IPS-18a (cell line): ENCODE measurements around the gene SH3BP1.

Source experiments
- H3K27ac ChIP-seq: one replicate; pipeline ENCODE4 v1.5.1; 2013; ENCODE audit warnings: low read length
- H3K27me3 ChIP-seq: one replicate; pipeline ENCODE4 v1.6.1; 2013; ENCODE audit warnings: mild to moderate bottlenecking, low read length; ENCODE audit not compliant: control insufficient read depth, insufficient read depth
- H3K36me3 ChIP-seq: one replicate; pipeline ENCODE4 v1.6.1; 2013; ENCODE audit warnings: low read depth, low read length; ENCODE audit not compliant: control insufficient read depth
- H3K4me1 ChIP-seq: one replicate; pipeline ENCODE4 v1.6.1; 2013; ENCODE audit warnings: low read depth, low read length; ENCODE audit not compliant: control insufficient read depth
- H3K4me3 ChIP-seq: one replicate; pipeline ENCODE4 v1.5.1; 2013; ENCODE audit warnings: low read length
- H3K9ac ChIP-seq: one replicate; pipeline ENCODE4 v1.6.1; 2013; ENCODE audit warnings: mild to moderate bottlenecking, low read length, moderate library complexity
- H3K9me3 ChIP-seq: one replicate; pipeline ENCODE4 v1.6.1; 2013; ENCODE audit warnings: low read depth, low read length; ENCODE audit not compliant: control insufficient read depth

Gene SH3BP1

GRCh38 chr22:37636949-37637273 is 2.6 kb upstream of the SH3BP1 start:
- peaks cover 26% of the 10 kb centered on the region for H3K4me1 ChIP-seq
- no peak overlapping the region for H3K27ac ChIP-seq
- no peak overlapping the region for H3K4me3 ChIP-seq
- no peaks in the 10 kb centered on the region for H3K27me3 ChIP-seq
- H3K9me3 ChIP-seq = no peaks in the 10 kb centered on the region
- H3K9ac ChIP-seq = no peak overlapping the region
- no peaks in the 10 kb centered on the region for H3K36me3 ChIP-seq

GRCh38 chr22:37638391-37639069 is 939 bp upstream of the SH3BP1 start:
- Histone ChIP-seq H3K4me1 (peaks cover 19% of the 10 kb centered on the region), H3K27ac (no peak overlapping the region), H3K9me3 (no peaks in the 10 kb centered on the region), H3K9ac (peak overlapping the region; percentile 36), H3K36me3 (no peaks in the 10 kb centered on the region), H3K27me3 (no peaks in the 10 kb centered on the region), H3K4me3 (peak overlapping the region; percentile 67)

GRCh38 chr22:37639771-37640590 is 512 bp downstream of the SH3BP1 start:
- H3K36me3 ChIP-seq = peaks cover 3% of the 10 kb centered on the region
- peak overlapping the region; percentile 50 for H3K9ac ChIP-seq
- H3K9me3 ChIP-seq = no peaks in the 10 kb centered on the region
- H3K4me1 ChIP-seq = peaks cover 11% of the 10 kb centered on the region
- H3K4me3 ChIP-seq = peak overlapping the region; percentile 67
- H3K27me3 ChIP-seq = no peaks in the 10 kb centered on the region
- no peak overlapping the region for H3K27ac ChIP-seq

- H3K27ac ChIP-seq = no peak overlapping the region
- peak overlapping the region; percentile 67 for H3K4me3 ChIP-seq
- no peaks in the 10 kb centered on the region for H3K9me3 ChIP-seq
- peaks cover 11% of the 10 kb centered on the region for H3K4me1 ChIP-seq
- H3K9ac ChIP-seq = no peak overlapping the region
- H3K27me3 ChIP-seq = no peaks in the 10 kb centered on the region
- peaks cover 8% of the 10 kb centered on the region for H3K36me3 ChIP-seq
Measured at GRCh38 chr22:37640591-37641560, 1.4 kb downstream of the SH3BP1 start.

GRCh38 chr22:37641561-37641949 is 2.1 kb downstream of the SH3BP1 start:
- Histone ChIP-seq H3K9ac (no peak overlapping the region), H3K27me3 (no peaks in the 10 kb centered on the region), H3K4me1 (peaks cover 8% of the 10 kb centered on the region), H3K4me3 (no peak overlapping the region), H3K36me3 (peaks cover 10% of the 10 kb centered on the region), H3K27ac (no peak overlapping the region), H3K9me3 (no peaks in the 10 kb centered on the region)

GRCh38 chr22:37643225-37643847 is 3.9 kb downstream of the SH3BP1 start:
- Histone ChIP-seq H3K9me3 (no peaks in the 10 kb centered on the region), H3K36me3 (peaks cover 18% of the 10 kb centered on the region), H3K4me1 (peaks cover 6% of the 10 kb centered on the region), H3K4me3 (no peak overlapping the region), H3K27me3 (no peaks in the 10 kb centered on the region), H3K9ac (no peak overlapping the region), H3K27ac (no peak overlapping the region)

- Histone ChIP-seq H3K9me3 (no peaks in the 10 kb centered on the region), H3K4me1 (no peaks in the 10 kb centered on the region), H3K36me3 (peaks cover 33% of the 10 kb centered on the region), H3K9ac (no peak overlapping the region), H3K4me3 (no peak overlapping the region), H3K27ac (no peak overlapping the region), H3K27me3 (no peaks in the 10 kb centered on the region)
Measured at GRCh38 chr22:37647317-37647716, 7.8 kb downstream of the SH3BP1 start.

GRCh38 chr22:37647928-37648327 is 8.5 kb downstream of the SH3BP1 start:
- Histone ChIP-seq H3K36me3 (peaks cover 33% of the 10 kb centered on the region), H3K27me3 (no peaks in the 10 kb centered on the region), H3K4me3 (no peak overlapping the region), H3K9me3 (no peaks in the 10 kb centered on the region), H3K27ac (no peak overlapping the region), H3K9ac (no peak overlapping the region), H3K4me1 (no peaks in the 10 kb centered on the region)

- Histone ChIP-seq H3K36me3 (peaks cover 29% of the 10 kb centered on the region), H3K27me3 (no peaks in the 10 kb centered on the region), H3K4me3 (no peak overlapping the region), H3K9ac (no peak overlapping the region), H3K9me3 (no peaks in the 10 kb centered on the region), H3K4me1 (no peaks in the 10 kb centered on the region), H3K27ac (no peak overlapping the region)
Measured at GRCh38 chr22:37650463-37651136, 11.1 kb downstream of the SH3BP1 start.

- Histone ChIP-seq H3K27me3 (no peaks in the 10 kb centered on the region), H3K4me3 (no peak overlapping the region), H3K4me1 (peaks cover 4% of the 10 kb centered on the region), H3K27ac (no peak overlapping the region), H3K9me3 (no peaks in the 10 kb centered on the region), H3K36me3 (peaks cover 15% of the 10 kb centered on the region), H3K9ac (no peak overlapping the region)
Measured at GRCh38 chr22:37654563-37655251, 15.2 kb downstream of the SH3BP1 start.
